ENCODE measurements around the gene DAAM1.
A peak's percentile ranks its signal among the peaks of the same experiment; 100 is the strongest.

The DAAM1 gene

DNA sequence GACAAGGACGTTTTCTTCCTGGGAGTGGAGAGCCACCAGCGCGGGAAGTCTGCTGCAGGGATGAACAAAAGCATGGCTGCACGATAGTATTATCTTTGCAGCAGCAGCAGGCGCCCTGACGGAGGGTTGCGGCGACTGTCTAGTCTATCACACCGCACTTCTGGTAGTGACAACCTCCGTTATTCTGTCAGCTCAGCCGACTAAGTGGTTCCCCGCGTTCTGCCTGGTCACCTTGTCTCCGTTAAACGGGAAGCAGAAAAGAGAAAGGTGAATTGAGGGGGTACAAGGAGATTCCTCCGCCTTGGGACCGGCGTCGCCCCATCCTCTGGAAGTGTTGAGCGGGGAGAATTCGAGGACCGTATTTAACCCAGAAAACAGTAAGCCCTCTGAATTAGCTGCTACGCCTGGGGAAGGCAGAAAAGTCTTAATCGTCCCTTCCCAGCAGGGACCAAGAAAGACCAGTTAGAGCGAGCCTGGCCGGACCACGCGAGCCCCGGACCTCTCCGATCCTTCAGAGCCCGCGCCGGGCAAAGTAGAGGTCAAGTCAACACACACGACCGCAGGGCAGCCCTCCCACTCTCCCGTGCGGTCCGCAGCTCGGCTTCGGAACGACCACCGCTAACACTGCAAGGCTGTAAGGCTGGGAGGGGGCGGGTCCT lies 536 bp upstream of the DAAM1 start:
- peak; percentile 4 for DNase-seq (ENCODE audit: low read depth)

DNA sequence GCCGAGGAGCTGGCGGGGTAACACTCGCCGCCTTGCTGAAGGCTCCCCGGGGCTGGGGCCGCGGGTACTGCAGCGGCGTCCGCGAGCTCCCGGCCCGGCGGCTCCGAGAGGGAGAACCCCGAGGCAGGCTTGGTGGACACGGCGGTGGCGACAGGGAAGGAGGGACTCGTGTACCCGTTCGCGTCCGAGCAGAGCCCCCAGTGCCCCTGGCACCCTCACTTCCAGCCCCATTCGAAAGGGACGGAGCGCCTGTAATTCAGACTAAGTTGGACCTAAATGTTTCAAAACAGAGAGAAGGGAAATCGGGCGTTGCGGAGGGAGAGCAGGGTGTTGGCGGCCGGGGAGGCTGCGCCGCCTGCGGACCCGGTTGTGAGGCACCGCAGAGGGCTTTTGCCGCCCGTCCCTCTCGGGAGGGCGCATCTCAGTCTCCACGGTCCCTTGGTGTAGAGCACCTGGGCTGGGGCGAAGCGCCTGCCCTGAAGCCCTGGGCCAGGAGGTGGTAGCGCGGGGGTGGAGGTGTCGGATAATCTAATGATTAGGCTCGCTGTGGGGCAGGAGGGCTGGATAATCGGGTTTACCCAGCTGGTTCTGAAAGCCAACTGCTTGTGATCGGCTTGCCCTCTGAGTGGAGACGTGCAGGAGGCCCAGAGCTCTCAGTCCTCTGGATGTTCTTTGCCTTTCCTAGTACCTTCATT lies 771 bp downstream of the DAAM1 start:
- peak; percentile 15 for DNase-seq (ENCODE audit: low read depth)

DNA sequence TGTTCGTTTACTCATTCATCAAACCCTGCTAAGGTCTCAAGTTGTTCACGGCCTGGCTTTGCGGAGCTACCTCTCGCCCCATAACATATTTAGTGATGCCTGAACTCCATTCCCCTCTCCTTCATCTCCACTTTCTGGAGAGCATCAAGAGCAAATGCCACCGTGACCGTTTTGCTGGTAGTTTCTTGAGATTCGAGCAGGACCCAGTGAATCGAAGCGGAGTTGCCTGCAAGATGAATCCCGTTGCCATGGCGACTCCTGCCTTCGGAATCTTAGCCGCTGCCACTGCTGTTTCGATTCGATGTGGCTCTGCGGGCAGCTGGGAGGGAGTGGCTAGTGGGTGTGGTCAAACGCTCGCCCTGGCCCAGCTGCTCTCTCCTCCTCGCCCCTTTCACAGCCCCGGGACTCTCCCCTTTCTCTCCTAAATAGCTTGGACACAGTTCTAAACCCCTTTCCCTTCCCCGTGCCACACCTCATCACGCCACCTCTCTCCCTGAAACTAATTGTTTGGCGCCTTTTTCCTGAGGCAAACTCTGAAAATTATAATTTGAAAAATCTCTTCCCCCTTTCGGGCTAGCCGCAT lies 1.4 kb downstream of the DAAM1 start:
- peak; percentile 38 for DNase-seq (ENCODE audit: low read depth)

DNA sequence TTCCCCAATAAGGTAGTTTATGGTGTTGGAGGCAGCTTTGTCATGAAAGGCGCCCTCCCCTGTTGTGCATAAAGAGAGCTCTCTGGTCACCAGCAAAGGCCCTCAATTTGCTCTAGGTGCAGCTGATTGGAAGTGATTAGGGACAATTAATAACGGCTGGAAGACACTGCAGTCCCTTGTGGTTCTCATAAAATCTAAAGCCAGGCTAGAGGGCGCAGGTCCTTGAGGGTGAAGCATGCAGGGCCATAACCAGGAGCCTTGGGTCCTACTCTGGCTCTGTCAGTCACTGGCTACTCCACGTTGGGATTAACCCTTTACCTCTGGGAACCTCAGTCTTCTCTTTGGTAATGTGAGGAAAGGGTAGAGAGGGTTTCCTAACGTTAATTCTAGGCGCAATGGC lies 1.9 kb downstream of the DAAM1 start:
- no peak for DNase-seq (ENCODE audit: low read depth)

DNA sequence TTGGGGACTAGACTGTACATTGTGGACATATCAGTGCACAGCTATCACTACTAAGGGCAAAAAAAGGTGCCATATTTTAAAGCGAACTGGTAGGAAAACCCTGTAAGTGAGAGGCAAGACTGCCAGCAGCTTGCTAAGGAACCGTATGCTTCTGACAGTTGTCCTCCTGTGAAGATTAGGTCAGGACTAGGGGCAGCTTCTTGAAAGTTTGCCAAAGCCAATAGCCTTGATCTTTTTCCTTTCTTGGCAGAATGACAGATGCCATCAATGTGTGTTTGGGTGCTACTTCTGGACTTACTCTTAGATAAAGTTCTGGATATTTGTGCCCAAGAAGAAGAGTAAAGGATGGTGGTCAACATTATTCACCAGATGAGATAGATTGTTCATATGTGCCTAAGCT lies 7.4 kb downstream of the DAAM1 start:
- DNase-seq (ENCODE audit: low read depth): no peak

DNA sequence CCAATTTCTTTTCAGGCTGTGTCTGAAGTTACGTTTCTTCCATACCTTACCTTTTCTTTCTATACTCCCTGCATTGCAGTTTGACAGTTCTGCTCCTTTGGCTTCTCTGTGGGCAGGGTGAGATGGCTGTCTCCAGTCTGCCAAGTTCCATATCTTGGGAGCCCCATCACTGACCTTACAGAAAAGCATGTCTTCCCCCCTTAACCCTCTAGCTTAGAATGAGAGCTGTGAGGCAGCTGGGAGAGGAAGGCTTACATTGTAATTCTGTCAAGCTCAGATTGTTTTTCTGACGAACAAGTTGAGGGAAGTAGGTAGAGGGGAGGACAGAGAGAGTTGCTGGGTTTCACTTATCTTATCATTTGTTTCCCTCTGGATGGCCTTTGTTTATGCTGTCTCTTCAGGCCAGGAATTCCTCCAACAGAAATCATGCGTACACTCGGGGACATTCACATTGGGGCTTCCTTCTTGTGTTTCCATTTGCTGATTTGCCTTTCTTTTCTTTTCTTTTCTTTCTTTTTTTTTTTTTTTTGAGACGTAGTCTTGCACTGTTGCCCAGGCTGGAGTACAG lies 9.3 kb downstream of the DAAM1 start:
- DNase-seq (ENCODE audit: low read depth): no peak

DNA sequence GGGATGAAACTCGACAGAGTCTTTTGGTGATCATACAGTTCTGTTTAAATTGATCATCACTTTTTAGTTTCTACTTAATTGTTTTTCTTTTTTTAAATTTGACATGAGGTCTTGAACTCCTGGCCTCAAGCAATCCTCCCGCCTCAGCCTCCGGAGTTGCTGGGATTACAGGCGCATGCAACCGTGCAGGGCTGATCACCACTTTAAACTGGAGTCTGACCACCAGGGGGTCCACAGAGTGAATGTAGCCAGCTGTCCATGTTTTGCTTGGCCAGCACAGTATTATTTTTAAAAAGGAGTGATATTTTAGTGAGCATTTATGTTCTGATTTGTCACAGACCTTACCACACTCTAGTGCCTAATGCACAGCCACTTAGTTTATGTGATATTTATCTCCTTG lies 10.7 kb downstream of the DAAM1 start:
- no peak for DNase-seq (ENCODE audit: low read depth)

DNA sequence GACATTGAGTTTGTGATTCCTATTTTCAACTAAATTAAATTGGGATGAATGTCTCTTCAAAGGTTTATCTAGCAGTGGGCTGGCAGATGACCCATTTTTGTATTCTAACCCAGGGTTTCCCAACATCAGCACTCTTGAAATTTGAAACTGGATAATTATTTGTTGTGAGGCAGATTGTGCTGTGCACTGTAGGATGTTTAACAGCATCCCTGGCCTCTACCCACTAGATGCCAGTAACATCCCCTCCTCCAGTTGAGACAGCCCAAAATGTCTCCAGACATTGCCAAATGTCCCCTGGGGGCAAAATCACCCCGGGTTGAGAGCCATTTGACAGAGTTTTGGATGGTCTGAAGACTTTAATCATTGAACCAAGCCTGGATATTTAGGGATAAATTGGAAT lies 11.1 kb downstream of the DAAM1 start:
- DNase-seq (ENCODE audit: low read depth): no peak

DNA sequence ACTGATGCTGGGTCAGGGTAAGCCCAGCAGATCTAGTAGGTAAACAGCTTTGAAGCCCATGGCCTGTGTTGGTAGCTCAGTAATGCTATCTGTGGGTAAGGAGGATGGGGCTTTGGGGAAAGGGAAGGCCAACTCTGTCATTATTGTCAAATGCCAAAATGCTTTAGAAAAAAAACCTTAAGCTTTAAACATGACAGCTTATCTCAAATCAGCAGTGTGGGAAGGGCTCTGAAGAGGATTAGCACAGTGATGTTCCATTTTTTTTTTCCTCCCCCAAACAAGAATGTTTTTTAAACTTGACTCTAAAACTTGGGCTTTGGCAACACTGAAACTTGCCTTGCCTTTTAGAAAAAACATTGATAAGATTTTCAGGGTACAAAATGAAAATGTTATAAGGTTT lies 11.7 kb downstream of the DAAM1 start:
- DNase-seq (ENCODE audit: low read depth): no peak

DNA sequence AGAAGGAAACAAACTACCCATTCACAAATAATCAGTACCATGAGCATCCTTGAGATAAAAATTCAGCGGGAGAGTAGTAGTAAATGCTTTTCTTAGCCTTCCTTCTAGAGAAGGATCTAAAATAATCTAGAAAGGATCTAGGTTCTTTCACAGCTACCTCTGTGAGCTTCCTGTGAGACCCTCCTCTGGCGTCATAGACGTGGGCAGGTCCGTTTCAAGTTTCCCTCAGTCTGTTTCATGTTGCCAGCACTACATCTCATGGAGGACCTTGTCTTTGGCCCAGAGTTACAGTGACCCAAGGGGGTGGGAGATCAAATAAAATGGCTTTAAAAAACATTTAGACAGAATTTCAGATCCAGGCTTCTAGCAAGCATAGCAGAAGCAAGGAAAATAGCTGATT lies 13.6 kb downstream of the DAAM1 start:
- no peak for DNase-seq (ENCODE audit: low read depth)

DNA sequence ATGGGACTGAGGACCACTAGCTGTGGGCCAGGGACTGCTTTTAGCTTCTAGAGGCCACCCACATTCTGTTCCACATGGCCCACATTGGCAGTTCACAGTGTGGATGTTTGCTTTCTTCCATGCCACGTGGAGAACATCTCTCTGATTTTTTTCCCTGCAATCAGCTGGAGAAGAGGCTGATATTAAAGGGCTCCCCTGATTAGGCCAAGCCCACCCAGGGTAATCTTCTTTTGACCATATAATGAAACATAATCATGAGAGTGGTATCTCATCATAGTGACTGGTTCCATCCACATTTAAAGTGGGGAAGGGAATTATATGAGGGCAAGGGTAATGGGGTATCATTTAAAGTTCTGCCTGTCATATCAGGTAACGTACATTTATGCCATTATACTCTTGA lies 15.8 kb downstream of the DAAM1 start:
- no peak for DNase-seq (ENCODE audit: low read depth)

DNA sequence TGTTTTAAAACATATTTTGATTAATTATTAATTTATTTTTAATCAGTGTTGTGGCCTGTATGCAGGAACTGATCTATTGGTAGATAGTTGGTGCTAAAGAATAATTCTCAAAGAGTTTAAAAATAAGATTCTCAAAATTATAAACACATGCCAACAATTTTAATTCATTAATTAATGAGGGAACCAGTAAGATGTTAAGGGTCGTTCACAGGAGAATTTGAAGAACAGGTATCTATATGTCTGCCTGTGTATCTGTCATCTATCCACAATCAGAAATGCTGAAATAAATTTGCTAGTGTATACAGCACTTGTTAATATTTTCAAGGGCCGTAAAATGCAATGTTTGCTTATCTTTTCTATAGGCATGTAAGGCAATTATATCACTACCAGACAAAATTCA lies 18.4 kb downstream of the DAAM1 start:
- no peak for DNase-seq (ENCODE audit: low read depth)

DNA sequence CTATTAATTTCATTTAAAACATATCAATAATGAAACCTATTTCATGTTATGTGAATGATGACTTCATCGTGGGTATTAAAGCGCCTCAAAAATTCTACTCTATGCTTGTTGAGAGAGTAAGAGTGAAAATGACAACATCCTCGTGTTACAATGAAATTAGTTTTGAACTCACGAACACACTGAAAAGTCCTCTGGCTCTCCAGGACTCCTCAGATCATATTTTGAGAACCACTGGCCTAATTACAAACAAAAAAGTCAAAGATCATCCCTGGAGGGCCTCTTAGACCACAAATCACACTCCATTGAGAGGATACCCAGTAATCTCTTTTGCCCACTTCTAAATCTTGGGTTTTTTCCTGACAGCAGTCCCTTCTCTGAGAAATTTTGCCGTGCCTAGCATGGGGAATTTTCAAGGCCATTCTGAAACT lies 19.1 kb downstream of the DAAM1 start:
- no peak for DNase-seq (ENCODE audit: low read depth)

DNA sequence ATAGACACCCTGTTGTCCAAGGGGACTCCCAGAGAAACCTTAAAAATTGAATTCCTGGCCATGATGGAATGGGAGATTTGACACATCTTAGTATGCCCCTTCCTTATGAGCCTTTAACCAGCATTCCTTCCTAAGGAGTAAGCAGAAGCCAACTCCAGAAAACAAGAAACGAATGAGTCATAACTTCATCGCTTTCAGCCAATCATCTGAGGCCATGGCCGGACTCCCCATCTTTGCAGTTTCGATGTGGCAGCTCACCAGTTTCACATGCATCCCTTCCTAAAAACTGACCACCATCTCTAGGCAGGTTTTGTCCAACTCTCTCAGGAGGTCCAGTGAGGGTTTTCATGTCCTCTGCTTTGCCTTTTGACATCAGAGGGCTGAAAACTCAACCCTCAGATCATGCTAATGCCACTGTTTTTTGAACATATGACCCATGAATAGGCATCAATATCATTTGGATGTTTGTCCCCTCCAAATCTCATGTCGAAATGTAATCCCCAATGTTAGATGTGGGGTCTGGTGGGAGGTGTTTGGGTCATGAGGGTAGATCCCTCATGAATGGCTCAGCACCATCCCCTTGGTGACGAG lies 19.9 kb downstream of the DAAM1 start:
- DNase-seq (ENCODE audit: low read depth): no peak

DNA sequence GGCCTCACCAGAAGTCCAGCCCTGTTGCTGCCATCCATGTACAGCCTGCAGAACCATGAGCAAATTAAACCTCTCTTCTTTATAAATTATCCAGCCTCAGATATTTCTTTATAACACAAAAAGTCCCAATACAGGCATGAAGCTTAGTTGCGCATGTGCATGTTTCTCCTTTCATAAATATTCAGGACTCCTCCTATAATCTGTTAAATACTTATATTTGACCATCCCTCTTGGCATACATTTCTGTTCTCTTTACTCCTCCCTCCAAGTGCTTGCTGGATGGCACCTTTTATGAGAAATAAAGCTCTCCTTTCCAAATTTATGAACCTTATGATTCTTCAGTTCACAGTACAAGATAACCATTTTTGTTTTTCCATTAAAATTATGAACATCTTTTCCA lies 20.5 kb downstream of the DAAM1 start:
- DNase-seq (ENCODE audit: low read depth): no peak

DNA sequence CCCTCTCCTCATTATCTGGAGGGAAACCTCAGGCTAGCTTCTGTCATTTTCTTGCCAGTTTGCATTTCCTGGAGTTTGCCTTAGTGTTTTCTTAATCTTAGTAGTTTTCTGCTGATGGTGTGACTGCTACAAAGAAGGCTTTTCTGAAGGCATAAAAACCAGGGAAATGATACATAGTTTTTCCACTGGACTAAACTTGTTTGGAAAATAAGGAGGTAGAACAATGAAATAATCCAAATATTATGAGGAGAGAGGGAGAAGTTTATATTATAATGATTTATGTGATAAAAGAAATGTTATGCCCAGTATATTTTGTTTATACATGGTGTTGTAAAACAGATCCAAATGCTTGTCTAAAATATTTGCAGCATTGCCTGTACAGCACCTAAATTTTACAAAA lies 22.2 kb downstream of the DAAM1 start:
- DNase-seq (ENCODE audit: low read depth): no peak

DNA sequence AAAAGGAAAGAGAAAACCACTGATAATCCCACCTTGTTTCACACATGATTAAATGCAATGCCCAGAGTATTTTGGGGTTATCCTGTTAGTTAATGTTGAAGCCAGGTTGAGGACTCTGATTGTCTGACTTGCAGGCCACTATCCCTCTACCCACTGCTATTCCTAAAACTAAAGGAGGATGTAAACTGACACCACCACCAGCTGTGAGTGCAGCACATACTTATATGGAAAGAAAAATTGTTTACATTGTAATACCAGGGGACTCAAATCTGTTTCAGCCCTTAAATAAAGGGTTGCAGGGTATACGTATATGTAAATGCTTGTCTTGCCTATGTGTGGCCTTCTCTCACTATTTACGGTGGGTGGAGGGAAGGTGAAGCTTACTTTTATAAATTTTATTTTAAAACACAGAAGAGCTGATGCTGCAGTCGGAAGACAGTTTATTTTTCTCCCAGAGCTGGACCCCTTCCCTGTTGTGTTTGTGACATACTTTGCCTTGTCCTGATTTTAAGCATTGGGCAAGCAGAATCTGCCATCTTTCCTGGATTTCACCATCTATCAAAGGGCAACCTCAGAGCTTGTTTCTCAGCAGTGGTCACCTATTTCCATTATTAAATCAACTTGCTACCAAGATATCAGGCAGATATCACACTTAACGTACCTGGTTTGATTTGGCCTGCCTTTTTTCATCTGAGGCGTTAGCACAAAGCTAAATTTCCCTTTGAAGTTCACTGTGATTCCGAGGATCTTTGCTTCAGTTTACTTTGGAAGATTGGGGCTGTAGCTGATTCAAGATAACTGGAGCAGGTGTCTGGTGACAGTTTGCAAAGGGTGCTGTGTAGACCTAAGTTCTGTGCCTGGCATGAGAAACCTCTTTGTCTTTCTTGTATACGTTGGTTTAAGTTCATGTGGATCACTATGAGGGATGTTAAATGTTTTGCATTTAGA lies 25.2 kb downstream of the DAAM1 start:
- DNase-seq (ENCODE audit: low read depth): no peak

DNA sequence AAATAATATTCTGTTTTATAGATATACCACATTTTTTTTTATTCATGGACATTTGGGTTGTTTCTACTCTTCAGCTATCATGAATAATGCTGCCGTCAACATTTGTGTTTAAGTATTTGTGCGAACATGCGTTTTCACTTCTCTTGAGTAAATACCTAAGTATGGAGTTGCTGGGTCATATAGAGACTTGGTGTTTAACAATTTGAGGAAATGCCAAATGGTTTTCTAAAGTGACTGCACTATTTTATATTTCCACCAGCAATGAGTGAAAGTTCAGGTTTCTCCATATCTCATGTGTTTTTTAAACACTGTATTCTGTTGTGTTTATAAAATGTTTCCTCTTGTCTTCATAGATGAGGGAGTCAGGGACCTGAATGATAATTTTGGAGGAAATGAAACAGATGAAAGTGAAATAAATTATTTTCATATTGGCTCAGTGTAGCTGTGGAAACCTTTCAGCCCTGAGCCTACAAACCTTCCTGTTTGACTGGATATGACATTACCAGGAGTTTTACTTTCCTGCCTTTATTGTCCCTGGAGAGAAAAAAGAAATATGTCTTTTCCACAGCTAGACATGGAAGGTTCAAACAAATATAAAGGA lies 26.3 kb downstream of the DAAM1 start:
- DNase-seq (ENCODE audit: low read depth): no peak

DNA sequence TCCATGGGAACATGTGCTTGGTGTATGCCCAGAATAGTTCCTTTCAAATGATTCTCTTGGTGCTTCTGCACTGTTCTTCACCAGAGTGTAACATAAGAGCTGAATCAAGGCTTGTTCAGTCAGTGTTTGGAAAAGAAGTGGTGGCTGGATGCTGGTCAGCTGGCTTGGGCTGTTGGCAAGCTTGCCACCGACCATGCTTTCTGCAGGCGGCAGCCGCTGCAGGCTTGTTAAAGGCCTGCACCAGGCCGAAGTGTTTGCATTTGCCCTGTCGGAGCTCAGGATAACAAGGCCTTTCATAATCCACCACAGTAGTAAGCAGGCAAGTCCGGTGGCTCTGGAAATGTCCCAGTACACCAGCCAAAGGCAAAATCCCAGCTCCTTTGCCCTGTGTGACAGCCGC lies 26.9 kb downstream of the DAAM1 start:
- no peak for DNase-seq (ENCODE audit: low read depth)

DNA sequence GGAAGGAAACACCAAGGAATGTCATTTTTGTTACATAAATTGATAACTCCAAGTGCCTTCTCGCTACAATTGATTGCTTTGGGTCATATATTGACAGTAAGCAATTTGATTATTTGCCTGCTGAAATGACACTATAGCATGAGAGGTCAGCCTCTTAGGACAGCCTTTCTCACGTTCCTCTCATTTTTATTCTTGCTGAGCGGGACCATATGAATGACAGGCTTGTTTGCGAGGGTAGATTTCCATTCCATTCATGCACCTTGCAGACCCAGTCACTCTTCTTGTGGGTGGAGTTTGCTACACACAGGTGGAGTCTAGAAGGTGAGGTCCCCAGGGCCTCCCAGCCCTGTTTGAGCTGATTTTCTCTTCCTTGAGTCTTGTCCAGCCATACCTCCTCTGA lies 27.3 kb downstream of the DAAM1 start:
- no peak for DNase-seq (ENCODE audit: low read depth)

DNA sequence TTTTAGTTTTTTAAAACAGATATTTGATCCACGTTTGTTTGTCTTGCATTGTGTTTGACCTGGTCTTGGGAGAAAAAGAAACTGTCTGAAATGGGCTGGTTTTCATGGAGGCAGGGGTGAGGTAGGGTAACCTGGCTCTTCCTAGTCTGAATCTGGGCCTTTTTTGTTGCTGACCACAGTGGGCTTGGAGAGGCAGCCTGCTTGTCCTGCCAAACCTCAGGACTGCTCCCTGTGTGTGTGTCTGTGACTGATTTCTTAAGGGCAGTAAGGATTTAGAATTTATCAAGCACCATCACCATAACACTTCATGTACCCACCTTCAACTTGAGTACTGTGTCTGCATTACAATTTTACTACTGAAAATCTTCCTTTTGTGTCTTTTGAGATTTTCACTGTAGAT lies 28.5 kb downstream of the DAAM1 start:
- DNase-seq (ENCODE audit: low read depth): no peak

All from stimulated activated CD8-positive, alpha-beta memory T cell treated with anti-CD3 and anti-CD28 coated beads, Interleukin-12 subunit alpha, Interleukin-12 subunit beta, amount 100 ng/mL, for 4 hours (primary cell).